H9 (cell line): Measurements from ENCODE around the gene VPS35L. TPM values are rescaled to one million over a fixed set of nuclear protein-coding genes. Genes with fewer than 3 reads are reported as not detected.

ENCODE experiments used
- DNase-seq: peaks from one replicate; pipeline ENCODE4 v3.0.0-alpha.2; 2017
- H2AFZ ChIP-seq: one replicate; pipeline ENCODE4 v1.6.1; 2013; ENCODE audit warnings: mild to moderate bottlenecking, low read length, control low read depth, moderate library complexity
- H2AK5ac ChIP-seq: 2 replicates; pipeline ENCODE4 v1.6.1; 2013; ENCODE audit warnings: low read length, control low read depth, mixed read lengths; ENCODE audit not compliant: insufficient read length
- H2BK120ac ChIP-seq: one replicate; pipeline ENCODE4 v1.6.1; 2013; ENCODE audit warnings: low read depth, mild to moderate bottlenecking, low read length, control low read depth, inconsistent platforms; ENCODE audit not compliant: poor library complexity, severe bottlenecking
- H2BK12ac ChIP-seq: 2 replicates; pipeline ENCODE4 v1.6.1; 2013; ENCODE audit warnings: low read length, control low read depth, mixed read lengths, low read depth; ENCODE audit not compliant: insufficient read length
- H2BK15ac ChIP-seq: 2 replicates; pipeline ENCODE4 v1.6.1; 2013; ENCODE audit warnings: low read depth, low read length, control low read depth
- H2BK20ac ChIP-seq: one replicate; pipeline ENCODE4 v1.6.1; 2013; ENCODE audit warnings: low read depth, mild to moderate bottlenecking, low read length, control low read depth, inconsistent platforms; ENCODE audit not compliant: poor library complexity, severe bottlenecking
- H2BK5ac ChIP-seq: 2 replicates; pipeline ENCODE4 v1.6.1; 2013; ENCODE audit warnings: low read length, control low read depth, mixed read lengths; ENCODE audit not compliant: insufficient read length
- H3K14ac ChIP-seq: 2 replicates; pipeline ENCODE4 v1.6.1; 2013; ENCODE audit warnings: low read length, control low read depth; ENCODE audit not compliant: insufficient read depth
- H3K18ac ChIP-seq: 2 replicates; pipeline ENCODE4 v1.6.1; 2013; ENCODE audit warnings: low read depth, mild to moderate bottlenecking, mixed read lengths, low read length, control low read depth; ENCODE audit not compliant: insufficient read length
- H3K23ac ChIP-seq: 2 replicates; pipeline ENCODE4 v1.6.1; 2013; ENCODE audit warnings: low read length, control low read depth, mixed read lengths, low read depth; ENCODE audit not compliant: insufficient read length
- H3K23me2 ChIP-seq: 2 replicates; pipeline ENCODE4 v1.6.1; 2013; ENCODE audit warnings: low read depth, mild to moderate bottlenecking, mixed read lengths, low read length, control low read depth; ENCODE audit not compliant: insufficient read length, poor library complexity, severe bottlenecking
- H3K27ac ChIP-seq: 2 replicates; pipeline ENCODE4 v1.5.1; 2013; ENCODE audit warnings: low read length, control low read depth, mixed read lengths, low read depth; ENCODE audit not compliant: insufficient read length
- H3K27me3 ChIP-seq: 2 replicates; pipeline ENCODE4 v1.6.1; 2013; ENCODE audit warnings: low read length, control low read depth, inconsistent platforms; ENCODE audit not compliant: insufficient read depth
- H3K4ac ChIP-seq: 2 replicates; pipeline ENCODE4 v1.6.1; 2013; ENCODE audit warnings: low read depth, mild to moderate bottlenecking, control low read depth, inconsistent platforms, low read length, moderate library complexity
- H3K4me1 ChIP-seq: 2 replicates; pipeline ENCODE4 v1.6.1; 2013; ENCODE audit warnings: low read length, control low read depth, inconsistent platforms; ENCODE audit not compliant: insufficient read depth
- H3K4me2 ChIP-seq: 2 replicates; pipeline ENCODE4 v1.6.1; 2013; ENCODE audit warnings: low read length, control low read depth, mixed read lengths; ENCODE audit not compliant: insufficient read length, insufficient read depth
- H3K56ac ChIP-seq: 2 replicates; pipeline ENCODE4 v1.6.1; 2013; ENCODE audit warnings: low read depth, mild to moderate bottlenecking, mixed read lengths, low read length, control low read depth; ENCODE audit not compliant: insufficient read length
- H3K79me1 ChIP-seq: 2 replicates; pipeline ENCODE4 v1.6.1; 2013; ENCODE audit warnings: low read depth, mild to moderate bottlenecking, moderate library complexity, low read length, control low read depth, inconsistent platforms; ENCODE audit not compliant: insufficient read depth, poor library complexity, severe bottlenecking
- H3K79me2 ChIP-seq: 2 replicates; pipeline ENCODE4 v1.6.1; 2013; ENCODE audit warnings: low read length, control low read depth, inconsistent platforms; ENCODE audit not compliant: insufficient read depth
- H3K9ac ChIP-seq: 2 replicates; pipeline ENCODE4 v1.6.1; 2013; ENCODE audit warnings: low read length, control low read depth, mixed read lengths; ENCODE audit not compliant: insufficient read length; ENCODE audit errors: extremely low read depth
- H3K9me3 ChIP-seq: one replicate; pipeline ENCODE4 v1.6.1; 2013; ENCODE audit warnings: low read depth, low read length, inconsistent platforms; ENCODE audit not compliant: control insufficient read depth
- H3T11ph ChIP-seq: one replicate; pipeline ENCODE4 v1.6.1; 2013; ENCODE audit warnings: mild to moderate bottlenecking, low read length, control low read depth, inconsistent platforms
- H4K20me1 ChIP-seq: one replicate; pipeline ENCODE4 v1.6.1; 2013; ENCODE audit not compliant: control insufficient read depth, insufficient read length, insufficient read depth
- H4K5ac ChIP-seq: 2 replicates; pipeline ENCODE4 v1.6.1; 2013; ENCODE audit warnings: low read depth, mild to moderate bottlenecking, mixed read lengths, low read length, control low read depth; ENCODE audit not compliant: insufficient read length
- H4K8ac ChIP-seq: replicated peaks from 2 replicates; pipeline ENCODE4 v1.6.1; 2013; ENCODE audit warnings: low read length, control low read depth, mixed read lengths, low read depth; ENCODE audit not compliant: insufficient read length
- H4K91ac ChIP-seq: 2 replicates; pipeline ENCODE4 v1.6.1; 2013; ENCODE audit warnings: low read depth, mild to moderate bottlenecking, moderate library complexity, mixed read lengths, low read length, control low read depth; ENCODE audit not compliant: insufficient read length
- H3K27ac Mint-ChIP-seq, 3 experiments: 2 replicates in 2 of 3; 3 replicates in 1 of 3; pipeline ENCODE4 v1.8.0; 2020 to 2021; ENCODE audit warnings: mixed read lengths in 3 of 3, mild to moderate bottlenecking in 1 of 3, moderate library complexity in 1 of 3
- H3K27me3 Mint-ChIP-seq: 2 replicates; pipeline ENCODE4 v1.8.0; 2021; ENCODE audit warnings: low read depth, mild to moderate bottlenecking, moderate library complexity, mixed read lengths
- H3K36me3 Mint-ChIP-seq, 3 experiments: 2 replicates in 2 of 3; 3 replicates in 1 of 3; pipeline ENCODE4 v1.8.0; 2020 to 2021; ENCODE audit warnings: low read depth in 3 of 3, mixed read lengths in 3 of 3; ENCODE audit not compliant: insufficient read depth in 1 of 3
- H3K4me1 Mint-ChIP-seq, 2 experiments: 2 replicates each; pipeline ENCODE4 v1.8.0; 2020; ENCODE audit warnings: mixed read lengths in 2 of 2
- H3K4me3 Mint-ChIP-seq, 2 experiments: 2 replicates in 1 of 2; 3 replicates in 1 of 2; pipeline ENCODE4 v1.8.0; 2020 to 2021; ENCODE audit warnings: mild to moderate bottlenecking in 2 of 2, mixed read lengths in 2 of 2, moderate library complexity in 1 of 2
- H3K9me3 Mint-ChIP-seq, 2 experiments: 2 replicates in 1 of 2; 3 replicates in 1 of 2; pipeline ENCODE4 v1.8.0; 2020; ENCODE audit warnings: mild to moderate bottlenecking in 2 of 2, mixed read lengths in 2 of 2, moderate library complexity in 1 of 2
- CTCF ChIP-seq: fragments of 200-600 bp; sonication (generic); conservative IDR thresholded peaks from 3 replicates; pipeline ENCODE4 v1.8.0; 2021; ENCODE audit warnings: antibody characterized with exemption, mild to moderate bottlenecking
- WGBS: extraction: QIAGEN DNeasy Blood & Tissue Kit; methylation state at CpG from one replicate; pipeline ENCODE4 v1.1.7; 2013; ENCODE audit warnings: missing lambda C conversion rate, low lambda C conversion rate, mixed read lengths; ENCODE audit not compliant: insufficient read length; ENCODE audit errors: extremely low coverage; 5-methylcytosine and 5-hydroxymethylcytosine counted together
- total RNA-seq: library from RNA; stranded (reverse); gene quantifications from 2 replicates; pipeline ENCODE4 v1.2.1, GENCODE V29; 2021

VPS35L gene
- total RNA-seq, 1 experiment from 2014 or later: 58.4 TPM

- H3K27me3 Mint-ChIP-seq: no peaks in the 10 kb centered on the region; the same call in 1 of the 2 replicates
- no peak overlapping the region for H3K9ac ChIP-seq
- no peak overlapping the region for H2BK15ac ChIP-seq
- H2AK5ac ChIP-seq: no peak overlapping the region
- peaks cover 0 to 33% (median 31%) of the 10 kb centered on the region in 3 experiments; a peak in 5 of 7 replicates for H3K36me3 Mint-ChIP-seq
- no peaks in the 10 kb centered on the region for H3K4me1 Mint-ChIP-seq
- H3K4me2 ChIP-seq: no peak overlapping the region
- H2AFZ ChIP-seq: no peak overlapping the region
- H3K9me3 ChIP-seq: no peaks in the 10 kb centered on the region
- no CpG with 5 or more reads among the region's 4 CpGs for WGBS
- H2BK120ac ChIP-seq: no peak overlapping the region
- no peaks in the 10 kb centered on the region for H3K79me1 ChIP-seq
- H4K20me1 ChIP-seq: no peaks in the 10 kb centered on the region
- no peak overlapping the region for H3K4ac ChIP-seq
- H4K5ac ChIP-seq: no peak overlapping the region
- H3K4me3 Mint-ChIP-seq: no peak overlapping the region
- no peaks in the 10 kb centered on the region for H3K9me3 Mint-ChIP-seq
- H3K79me2 ChIP-seq: no peaks in the 10 kb centered on the region
- H3K27ac Mint-ChIP-seq: no peak overlapping the region
- no peak overlapping the region for H4K8ac ChIP-seq
- H2BK12ac ChIP-seq: no peak overlapping the region
- no peak for DNase-seq
- no peak overlapping the region for H2BK5ac ChIP-seq
- no peak overlapping the region for H4K91ac ChIP-seq
- H3K23ac ChIP-seq: no peak overlapping the region
- no peak overlapping the region for H2BK20ac ChIP-seq
- no peak for TF ChIP-seq CTCF
- no peak overlapping the region for H3K14ac ChIP-seq
- H3K56ac ChIP-seq: no peak overlapping the region
- no peak overlapping the region for H3K18ac ChIP-seq
- no peaks in the 10 kb centered on the region for H3K23me2 ChIP-seq
- no peaks in the 10 kb centered on the region for H3K27me3 ChIP-seq
- H3T11ph ChIP-seq: no peak overlapping the region
- no peak overlapping the region for H3K27ac ChIP-seq
- no peaks in the 10 kb centered on the region for H3K4me1 ChIP-seq
Measured at GRCh38 chr16:19672378-19672777, 116.9 kb downstream of the VPS35L start.
